IMR-90 (cell line): ENCODE measurements around the gene DCLRE1C. TPM values are rescaled to one million over a fixed set of nuclear protein-coding genes. Genes with fewer than 3 reads are reported as not detected.
A peak's percentile ranks its signal among the peaks of the same experiment; 100 is the strongest.

Experiments used
- ATAC-seq: fragments of 200-7000 bp; cut with Tn5 transposase; 2 replicates; pipeline ENCODE4 v1.9.1; 2020; ENCODE audit warnings: low read depth, mild to moderate bottlenecking, moderate library complexity
- BruUV-seq: library from RNA; stranded (reverse); fragments of 400-500 nt; replicated peaks from 2 replicates; lab custom pipeline; 2021; lab: Mats Ljungman, UMichigan
- CTCF ChIA-PET: fragments of 300-600 bp; formaldehyde crosslinking; extraction: SDS; loops from one replicate; lab custom pipeline; 2021; ENCODE audit warnings: antibody characterized with exemption; lab: Yijun Ruan, JAX
- POLR2A ChIA-PET: fragments of 300-600 bp; sonication (Branson Sonifier 250); formaldehyde crosslinking; loops from one replicate; lab custom pipeline; 2022; ENCODE audit warnings: antibody characterized with exemption; ENCODE audit not compliant: unreplicated experiment; lab: Charles Lee
- DNase-seq: peaks from one replicate; pipeline ENCODE4 v3.0.0; 2013
- H2AFZ ChIP-seq: replicated peaks from 2 replicates; pipeline ENCODE3; 2013; ENCODE audit warnings: low read length, mild to moderate bottlenecking; ENCODE audit not compliant: poor library complexity
- H2AK5ac ChIP-seq: 2 replicates; pipeline ENCODE4 v1.6.1; 2013; ENCODE audit warnings: low read depth, low read length, inconsistent platforms
- H2AK9ac ChIP-seq: replicated peaks from 2 replicates; pipeline ENCODE3; 2013; ENCODE audit warnings: mild to moderate bottlenecking, low read depth, low read length, moderate library complexity; ENCODE audit not compliant: poor library complexity
- H2BK120ac ChIP-seq: 2 replicates; pipeline ENCODE4 v1.6.1; 2013; ENCODE audit warnings: low read depth, low read length, inconsistent platforms
- H2BK15ac ChIP-seq: 3 replicates; pipeline ENCODE4 v1.6.1; 2013; ENCODE audit warnings: low read depth, low read length, inconsistent platforms
- H2BK20ac ChIP-seq: 2 replicates; pipeline ENCODE4 v1.6.1; 2013; ENCODE audit warnings: low read depth, mild to moderate bottlenecking, inconsistent platforms, low read length, moderate library complexity
- H2BK5ac ChIP-seq: 2 replicates; pipeline ENCODE4 v1.6.1; 2013; ENCODE audit warnings: mild to moderate bottlenecking, low read depth, low read length, inconsistent platforms; ENCODE audit not compliant: poor library complexity, severe bottlenecking
- H3K14ac ChIP-seq: replicated peaks from 2 replicates; pipeline ENCODE4 v1.6.1; 2013; ENCODE audit warnings: low read depth, low read length, inconsistent platforms
- H3K18ac ChIP-seq: 2 replicates; pipeline ENCODE4 v1.6.1; 2013; ENCODE audit warnings: low read depth, low read length, control low read depth
- H3K23ac ChIP-seq: 2 replicates; pipeline ENCODE4 v1.6.1; 2013; ENCODE audit warnings: low read depth, low read length, inconsistent platforms
- H3K27ac ChIP-seq: 2 replicates; pipeline ENCODE4 v1.5.1; 2013; ENCODE audit warnings: mild to moderate bottlenecking, control low read depth, low read length; ENCODE audit not compliant: insufficient read depth
- H3K27me3 ChIP-seq: 2 replicates; pipeline ENCODE4 v1.6.1; 2013; ENCODE audit warnings: low read length; ENCODE audit not compliant: control insufficient read depth, insufficient read depth
- H3K36me3 ChIP-seq: 2 replicates; pipeline ENCODE4 v1.6.1; 2013; ENCODE audit warnings: low read length, mixed read lengths; ENCODE audit not compliant: control insufficient read depth, insufficient read depth
- H3K4ac ChIP-seq: 2 replicates; pipeline ENCODE4 v1.6.1; 2013; ENCODE audit warnings: low read depth, low read length, inconsistent platforms
- H3K4me1 ChIP-seq: 2 replicates; pipeline ENCODE4 v1.6.1; 2013; ENCODE audit warnings: low read length, mixed read lengths; ENCODE audit not compliant: control insufficient read depth, insufficient read depth
- H3K4me2 ChIP-seq: 2 replicates; pipeline ENCODE4 v1.6.1; 2013; ENCODE audit warnings: low read depth, mild to moderate bottlenecking, control low read depth, low read length, moderate library complexity
- H3K4me3 ChIP-seq: 2 replicates; pipeline ENCODE4 v1.5.1; 2013; ENCODE audit warnings: low read depth, mild to moderate bottlenecking, control low read depth, low read length, moderate library complexity; ENCODE audit not compliant: insufficient read depth
- H3K56ac ChIP-seq: 2 replicates; pipeline ENCODE4 v1.6.1; 2013; ENCODE audit warnings: low read length, inconsistent platforms; ENCODE audit not compliant: insufficient read depth; ENCODE audit errors: extremely low read depth
- H3K79me1 ChIP-seq, 2 experiments: 2 replicates each; pipeline ENCODE4 v1.6.1; 2013; ENCODE audit warnings: low read length in 2 of 2, inconsistent platforms in 1 of 2, low read depth in 1 of 2
- H3K9ac ChIP-seq: 2 replicates; pipeline ENCODE4 v1.6.1; 2013; ENCODE audit warnings: low read depth, low read length, control low read depth
- H3K9me1 ChIP-seq: 2 replicates; pipeline ENCODE4 v1.6.1; 2013; ENCODE audit warnings: low read length, inconsistent platforms; ENCODE audit not compliant: insufficient read depth
- H3K9me3 ChIP-seq: 2 replicates; pipeline ENCODE4 v1.6.1; 2013; ENCODE audit warnings: low read length; ENCODE audit not compliant: control insufficient read depth, insufficient read depth
- H4K20me1 ChIP-seq: 2 replicates; pipeline ENCODE4 v1.6.1; 2013; ENCODE audit warnings: low read length, inconsistent platforms; ENCODE audit not compliant: insufficient read depth
- H4K5ac ChIP-seq: 2 replicates; pipeline ENCODE4 v1.6.1; 2013; ENCODE audit warnings: mild to moderate bottlenecking, low read depth, low read length, control low read depth
- H4K8ac ChIP-seq, 2 experiments: 2 replicates each; pipeline ENCODE4 v1.6.1; 2013; ENCODE audit warnings: low read depth in 2 of 2, low read length in 2 of 2, control low read depth in 1 of 2, inconsistent platforms in 1 of 2
- H4K91ac ChIP-seq: 2 replicates; pipeline ENCODE4 v1.6.1; 2013; ENCODE audit warnings: low read depth, low read length, inconsistent platforms; ENCODE audit not compliant: insufficient read depth
- BHLHE40 ChIP-seq: fragments of 150-350 bp; IDR thresholded peaks from 2 replicates; pipeline ENCODE4 v1.6.1; 2016; ENCODE audit warnings: mild to moderate bottlenecking, low read depth, low read length
- CEBPB ChIP-seq: IDR thresholded peaks from 2 replicates; pipeline ENCODE4 v1.6.1; 2012; ENCODE audit warnings: low read depth, low read length, improper control_type of control experiment
- MAFK ChIP-seq: IDR thresholded peaks from 2 replicates; pipeline ENCODE4 v1.6.1; 2012; ENCODE audit warnings: low read depth, low read length, improper control_type of control experiment
- MAZ ChIP-seq: IDR thresholded peaks from 2 replicates; pipeline ENCODE4 v1.6.1; 2012; ENCODE audit warnings: low read depth, mild to moderate bottlenecking, low read length, improper control_type of control experiment, moderate library complexity, borderline replicate concordance
- MXI1 ChIP-seq: IDR thresholded peaks from 2 replicates; pipeline ENCODE4 v1.6.1; 2012; ENCODE audit warnings: low read depth, mild to moderate bottlenecking, low read length, moderate library complexity, borderline replicate concordance
- POLR2A ChIP-seq: IDR thresholded peaks from 2 replicates; pipeline ENCODE4 v1.6.1; 2012; ENCODE audit warnings: mild to moderate bottlenecking, low read depth, low read length
- RAD21 ChIP-seq: IDR thresholded peaks from 2 replicates; pipeline ENCODE4 v1.6.1; 2012; ENCODE audit warnings: low read length, improper control_type of control experiment
- RCOR1 ChIP-seq: IDR thresholded peaks from 2 replicates; pipeline ENCODE4 v1.6.1; 2012; ENCODE audit warnings: mild to moderate bottlenecking, low read length, improper control_type of control experiment; ENCODE audit not compliant: insufficient replicate concordance
- RFX5 ChIP-seq: IDR thresholded peaks from 2 replicates; pipeline ENCODE4 v1.8.0; 2012; ENCODE audit warnings: low read depth, mild to moderate bottlenecking, low read length, moderate library complexity
- SMC3 ChIP-seq: fragments of 150-350 bp; IDR thresholded peaks from 2 replicates; pipeline ENCODE4 v1.6.1; 2016; ENCODE audit warnings: low read depth, mild to moderate bottlenecking, antibody characterized with exemption, low read length, moderate library complexity
- WGBS, 2 experiments: methylation state at CpG; one replicate each; pipeline versions ENCODE4 v1.1.5 to v1.1.7; 2013; ENCODE audit warnings: missing lambda C conversion rate in 2 of 2; ENCODE audit not compliant: insufficient read length in 1 of 2; ENCODE audit errors: extremely low coverage in 2 of 2; 5-methylcytosine and 5-hydroxymethylcytosine counted together
- dilution Hi-C: fragments of 300-500 bp; cut with HindIII; formaldehyde crosslinking; loops from one replicate; pipeline ENCODE4 v1.14.3; 2018; ENCODE audit warnings: low sequenced_read_pairs; ENCODE audit not compliant: unreplicated experiment
- in situ Hi-C: fragments of 300-500 bp; cut with MboI; formaldehyde crosslinking; loops from 3 replicates; pipeline ENCODE4 v1.14.3; 2019; ENCODE audit warnings: low sequenced_read_pairs, inconsistent platforms, mixed read lengths
- intact Hi-C: fragments of 100-400 bp; cut with micrococcal nuclease; formaldehyde crosslinking; loops from 2 replicates; pipeline ENCODE4 v1.10.0; 2022
- polyA plus RNA-seq, 3 experiments: library from polyadenylated mRNA; depleted of rRNA; stranded (reverse); fragments of >200 nt; gene quantifications; 2 replicates each; pipeline ENCODE4 v1.2.3, GENCODE V29; 2012; ENCODE audit warnings: low replicate concordance in 1 of 3
- total RNA-seq: library from RNA; depleted of rRNA; stranded (reverse); fragments of >200 nt; gene quantifications from 2 replicates; pipeline ENCODE4 v1.2.3, GENCODE V29; 2012
- TF ChIP-seq, protein P1 (sequence below): fragments of 150-350 bp; IDR thresholded peaks from 2 replicates; pipeline ENCODE4 v1.6.1; 2016; ENCODE audit warnings: low read depth, mild to moderate bottlenecking, low read length, moderate library complexity, borderline replicate concordance
- TF ChIP-seq, protein P2 (sequence below): conservative IDR thresholded peaks from 2 replicates; pipeline ENCODE4 v1.5.1; 2012; ENCODE audit warnings: mild to moderate bottlenecking, low read depth, low read length, improper control_type of control experiment
- TF ChIP-seq, protein P3 (sequence below): fragments of 150-350 bp; IDR thresholded peaks from 2 replicates; pipeline ENCODE4 v1.6.1; 2017; ENCODE audit warnings: mild to moderate bottlenecking, antibody characterized with exemption, low read length, low read depth

The DCLRE1C gene
- total and polyA plus RNA-seq, 2 of the 4 experiments (the other 2 are of a cell fraction), result 2.9 to 8.1 TPM

DNA sequence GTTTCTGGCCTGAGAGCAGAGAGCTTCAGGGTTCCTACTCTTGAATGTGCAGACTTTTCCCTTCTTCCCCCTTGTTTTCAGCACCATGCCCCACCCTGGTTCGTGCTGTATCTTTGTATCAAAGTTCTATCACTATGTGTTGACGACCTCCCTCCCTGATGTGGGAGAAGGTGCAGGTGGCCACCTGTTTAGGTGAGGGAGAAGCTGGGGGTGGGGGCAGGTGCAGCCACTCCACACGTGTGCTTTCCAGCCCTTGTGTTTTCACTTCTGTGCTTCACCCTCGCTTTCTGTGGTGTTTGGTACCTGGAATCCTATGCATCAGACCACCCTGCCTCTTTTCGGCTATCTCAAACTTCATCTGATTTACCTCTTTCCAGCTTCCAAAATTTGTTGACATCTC lies 94.9 kb downstream of the DCLRE1C start:
- Histone ChIP-seq H3K27ac (no peak overlapping the region), H2BK20ac (no peak overlapping the region), H3K4me2 (no peak overlapping the region), H3K18ac (no peak overlapping the region), H3K9ac (no peak overlapping the region), H2BK5ac (no peak overlapping the region), H2AFZ (peak overlapping the region; percentile 23), H4K91ac (no peak overlapping the region), H4K8ac (no peak overlapping the region), H2BK120ac (no peak overlapping the region), H4K5ac (no peak overlapping the region), H2AK9ac (no peak overlapping the region), H4K20me1 (no peaks in the 10 kb centered on the region), H3K14ac (no peak overlapping the region), H3K27me3 (no peaks in the 10 kb centered on the region), H2BK15ac (no peak overlapping the region), H3K4ac (no peak overlapping the region), H3K36me3 (peaks cover 7% of the 10 kb centered on the region), H3K4me1 (peaks cover 3% of the 10 kb centered on the region; the same call in 1 of the 2 replicates), H3K56ac (no peak overlapping the region), H3K4me3 (no peak overlapping the region), H3K23ac (no peak overlapping the region), H3K79me1 (no peaks in the 10 kb centered on the region; a peak in 1 of 4 replicates), H2AK5ac (no peak overlapping the region), H3K9me3 (no peaks in the 10 kb centered on the region), H3K9me1 (peaks cover 7% of the 10 kb centered on the region)
- intact Hi-C loops, result no loop called here
- ATAC-seq (no peak), DNase-seq (no peak)
- no TSS peak for BruUV-seq
- TF ChIP-seq BHLHE40 (no peak), MAFK (no peak), RCOR1 (no peak), MXI1 (no peak), CEBPB (no peak), RAD21 (no peak), MAZ (no peak), POLR2A (no peak), RFX5 (no peak), SMC3 (no peak)
- TF ChIP-seq, protein P1, sequence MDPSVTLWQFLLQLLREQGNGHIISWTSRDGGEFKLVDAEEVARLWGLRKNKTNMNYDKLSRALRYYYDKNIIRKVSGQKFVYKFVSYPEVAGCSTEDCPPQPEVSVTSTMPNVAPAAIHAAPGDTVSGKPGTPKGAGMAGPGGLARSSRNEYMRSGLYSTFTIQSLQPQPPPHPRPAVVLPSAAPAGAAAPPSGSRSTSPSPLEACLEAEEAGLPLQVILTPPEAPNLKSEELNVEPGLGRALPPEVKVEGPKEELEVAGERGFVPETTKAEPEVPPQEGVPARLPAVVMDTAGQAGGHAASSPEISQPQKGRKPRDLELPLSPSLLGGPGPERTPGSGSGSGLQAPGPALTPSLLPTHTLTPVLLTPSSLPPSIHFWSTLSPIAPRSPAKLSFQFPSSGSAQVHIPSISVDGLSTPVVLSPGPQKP, result no peak
- TF ChIP-seq, protein P2, sequence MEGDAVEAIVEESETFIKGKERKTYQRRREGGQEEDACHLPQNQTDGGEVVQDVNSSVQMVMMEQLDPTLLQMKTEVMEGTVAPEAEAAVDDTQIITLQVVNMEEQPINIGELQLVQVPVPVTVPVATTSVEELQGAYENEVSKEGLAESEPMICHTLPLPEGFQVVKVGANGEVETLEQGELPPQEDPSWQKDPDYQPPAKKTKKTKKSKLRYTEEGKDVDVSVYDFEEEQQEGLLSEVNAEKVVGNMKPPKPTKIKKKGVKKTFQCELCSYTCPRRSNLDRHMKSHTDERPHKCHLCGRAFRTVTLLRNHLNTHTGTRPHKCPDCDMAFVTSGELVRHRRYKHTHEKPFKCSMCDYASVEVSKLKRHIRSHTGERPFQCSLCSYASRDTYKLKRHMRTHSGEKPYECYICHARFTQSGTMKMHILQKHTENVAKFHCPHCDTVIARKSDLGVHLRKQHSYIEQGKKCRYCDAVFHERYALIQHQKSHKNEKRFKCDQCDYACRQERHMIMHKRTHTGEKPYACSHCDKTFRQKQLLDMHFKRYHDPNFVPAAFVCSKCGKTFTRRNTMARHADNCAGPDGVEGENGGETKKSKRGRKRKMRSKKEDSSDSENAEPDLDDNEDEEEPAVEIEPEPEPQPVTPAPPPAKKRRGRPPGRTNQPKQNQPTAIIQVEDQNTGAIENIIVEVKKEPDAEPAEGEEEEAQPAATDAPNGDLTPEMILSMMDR, result no peak
- TF ChIP-seq, protein P3, sequence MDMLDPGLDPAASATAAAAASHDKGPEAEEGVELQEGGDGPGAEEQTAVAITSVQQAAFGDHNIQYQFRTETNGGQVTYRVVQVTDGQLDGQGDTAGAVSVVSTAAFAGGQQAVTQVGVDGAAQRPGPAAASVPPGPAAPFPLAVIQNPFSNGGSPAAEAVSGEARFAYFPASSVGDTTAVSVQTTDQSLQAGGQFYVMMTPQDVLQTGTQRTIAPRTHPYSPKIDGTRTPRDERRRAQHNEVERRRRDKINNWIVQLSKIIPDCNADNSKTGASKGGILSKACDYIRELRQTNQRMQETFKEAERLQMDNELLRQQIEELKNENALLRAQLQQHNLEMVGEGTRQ, result no peak
- 100% methylated on average over 1 of the region's 5 CpGs; no CpG with 5 or more reads in 1 of the 2 experiments for WGBS, 2 experiments
- dilution Hi-C loops, result no loop called here
- ChIA-PET POLR2A (interaction anchor here (0.7 kb wide), 1 partner anchor 471 kb away, joined by 3 read pairs; no protein-coding TSS in a partner anchor), CTCF (interaction anchor here (0.6 kb wide), 1 partner anchor 428 kb away, joined by 3 read pairs; no protein-coding TSS in a partner anchor)
- in situ Hi-C loops, result no loop called here
